ENCODE results near the gene BCHE. TPM values are rescaled to one million over a fixed set of nuclear protein-coding genes. Genes with fewer than 3 reads are reported as not detected.

BCHE gene
- not detected for total RNA-seq

DNA sequence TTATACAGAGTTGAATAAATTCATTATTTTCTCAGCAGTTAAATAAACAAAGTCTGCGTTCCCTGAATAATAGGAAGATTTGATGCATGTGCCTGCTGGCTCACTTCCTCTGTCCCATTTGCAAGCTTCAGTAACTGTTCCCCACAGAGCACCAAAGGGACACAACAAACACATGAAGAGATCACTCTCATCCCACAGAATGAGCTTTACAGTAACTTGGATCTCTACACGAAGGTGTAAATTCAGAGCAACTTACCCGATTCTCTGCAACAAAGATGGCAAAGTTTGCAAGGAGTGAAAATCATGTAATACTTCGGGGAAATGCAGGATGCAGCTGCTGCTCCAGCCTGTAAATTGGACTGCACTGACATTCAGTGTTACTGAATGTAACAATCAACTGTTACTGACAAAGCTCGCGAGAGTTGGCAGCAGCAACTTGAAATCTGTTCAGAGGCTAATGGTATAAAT is at the start of gene BCHE:
Gene BCHE (minus strand): TSS at position 366 of the 468 bp plus-strand sequence. CDS start 6,390 bp downstream, outside the sequence.

All from activated naive CD4-positive, alpha-beta T cell treated with anti-CD3 and anti-CD28 coated beads, Interleukin-2, amount 10 ng/mL, durations not matched to agents 5 hours and 36 hours (primary cell).